GM12891 (cell line): ENCODE data around the gene NGF.

Experiments used
- DNase-seq: peaks from one replicate; pipeline ENCODE4 v3.0.0; 2011; ENCODE audit warnings: low spot score; ENCODE audit not compliant: insufficient read length
- FAIRE-seq: peaks from 2 replicates; lab custom pipeline; 2011; peaks lifted over from hg19 to GRCh38; lab: Jason Lieb, UNC
- PAX5 ChIP-seq: IDR thresholded peaks from 2 replicates; pipeline ENCODE4 v1.6.1; 2011; ENCODE audit warnings: low read length, moderate library complexity, mild to moderate bottlenecking; ENCODE audit not compliant: insufficient read depth, severe bottlenecking
- POLR2A ChIP-seq: IDR thresholded peaks from 2 replicates; pipeline ENCODE4 v1.6.1; 2011; ENCODE audit warnings: low read depth, low read length, control low read depth
- POLR2AphosphoS5 ChIP-seq: IDR thresholded peaks from 2 replicates; pipeline ENCODE4 v1.6.1; 2011; ENCODE audit warnings: low read depth, low read length, control low read depth
- POU2F2 ChIP-seq: IDR thresholded peaks from 2 replicates; pipeline ENCODE4 v1.6.1; 2011; ENCODE audit warnings: low read depth, mild to moderate bottlenecking, control low read depth, low read length, moderate library complexity
- SPI1 ChIP-seq: IDR thresholded peaks from 2 replicates; pipeline ENCODE4 v1.6.1; 2011; ENCODE audit warnings: low read depth, low read length, control low read depth
- TAF1 ChIP-seq: IDR thresholded peaks from 2 replicates; pipeline ENCODE4 v1.6.1; 2011; ENCODE audit warnings: low read depth, low read length, control low read depth

Gene NGF

GRCh38 chr1:115332813-115333608, 5.0 kb downstream of the NGF start:
- TF ChIP-seq POLR2AphosphoS5 = no peak
- TF ChIP-seq POLR2A = no peak
- TF ChIP-seq TAF1 = no peak
- TF ChIP-seq SPI1 = no peak
- no peak for TF ChIP-seq POU2F2
- no peak for TF ChIP-seq PAX5
- no peak for FAIRE-seq
- no peak for DNase-seq

GRCh38 chr1:115331558-115332331, 6.3 kb downstream of the NGF start:
- TF ChIP-seq PAX5 = no peak
- DNase-seq (no peak), FAIRE-seq (no peak)

GRCh38 chr1:115330480-115331013, 7.5 kb downstream of the NGF start:
- DNase-seq = no peak
- TF ChIP-seq POLR2A (no peak), TAF1 (no peak), POU2F2 (no peak), POLR2AphosphoS5 (no peak), PAX5 (no peak)
- no peak for FAIRE-seq

GRCh38 chr1:115329965-115330364, 8.1 kb downstream of the NGF start:
- FAIRE-seq (no peak), DNase-seq (no peak)

GRCh38 chr1:115327270-115327669, 10.8 kb downstream of the NGF start:
- DNase-seq (no peak), FAIRE-seq (no peak)
- TF ChIP-seq POLR2A = no peak
- TF ChIP-seq POLR2AphosphoS5 = no peak
- TF ChIP-seq PAX5 = no peak
- TF ChIP-seq TAF1 = no peak
- TF ChIP-seq SPI1 = no peak
- TF ChIP-seq POU2F2 = no peak

More at GRCh38 chr1:115329965-115330364, 8.1 kb downstream of the NGF start:
- TF ChIP-seq POLR2A (no peak), POU2F2 (no peak), TAF1 (no peak), SPI1 (no peak), PAX5 (no peak), POLR2AphosphoS5 (no peak)

- DNase-seq = no peak
- no peak for TF ChIP-seq POU2F2
- no peak for FAIRE-seq
Measured at GRCh38 chr1:115326419-115326818, 11.6 kb downstream of the NGF start.

GRCh38 chr1:115325874-115326273, 12.2 kb downstream of the NGF start:
- no peak for TF ChIP-seq PAX5
- TF ChIP-seq TAF1 = no peak
- FAIRE-seq (no peak), DNase-seq (no peak)

GRCh38 chr1:115324649-115325420, 13.2 kb downstream of the NGF start:
- TF ChIP-seq POLR2A (no peak), TAF1 (no peak), PAX5 (no peak), POLR2AphosphoS5 (no peak), POU2F2 (no peak), SPI1 (no peak)
- DNase-seq (no peak), FAIRE-seq (no peak)

- DNase-seq (no peak), FAIRE-seq (no peak)
- TF ChIP-seq POU2F2 (no peak), POLR2A (no peak), POLR2AphosphoS5 (no peak), PAX5 (no peak), SPI1 (no peak), TAF1 (no peak)
Measured at GRCh38 chr1:115323366-115324004, 14.6 kb downstream of the NGF start.
